Measurements from ENCODE around the gene ABCF1.
A peak's percentile ranks its signal among the peaks of the same experiment; 100 is the strongest.

ABCF1 gene

DNA sequence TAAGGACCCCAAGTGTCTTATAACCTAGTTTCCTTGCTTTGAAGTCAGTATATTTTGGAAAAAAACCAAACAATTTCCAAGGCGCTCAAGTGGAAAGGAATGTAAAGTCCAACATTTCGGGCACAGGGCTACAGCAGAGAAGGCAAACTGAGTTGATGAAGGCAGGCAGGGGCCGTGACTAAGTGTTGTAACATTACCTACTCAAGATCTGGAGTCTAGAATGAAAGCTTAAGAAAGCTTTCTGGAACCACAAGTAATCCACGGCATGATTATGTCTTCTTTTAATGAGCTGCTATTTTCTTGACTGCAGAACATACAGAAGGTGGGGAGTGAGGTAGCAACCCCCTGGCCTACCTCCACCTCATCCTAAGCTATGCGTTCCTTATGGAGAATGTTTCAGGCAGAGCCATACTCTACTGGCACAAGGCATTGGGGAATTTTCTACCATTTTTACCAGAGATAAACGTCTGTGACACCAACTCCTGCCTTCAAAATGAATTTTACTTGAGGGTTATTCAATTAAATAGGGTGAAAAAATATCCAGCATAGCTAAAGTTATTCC, 41.5 kb downstream of the ABCF1 start:
- H3K27ac ChIP-seq: peak overlapping the region; percentile 0 to 70
- DNase-seq (ENCODE audit: low spot score): no peak
- H3K4me3 ChIP-seq: no peak overlapping the region
- TF ChIP-seq, protein P1, sequence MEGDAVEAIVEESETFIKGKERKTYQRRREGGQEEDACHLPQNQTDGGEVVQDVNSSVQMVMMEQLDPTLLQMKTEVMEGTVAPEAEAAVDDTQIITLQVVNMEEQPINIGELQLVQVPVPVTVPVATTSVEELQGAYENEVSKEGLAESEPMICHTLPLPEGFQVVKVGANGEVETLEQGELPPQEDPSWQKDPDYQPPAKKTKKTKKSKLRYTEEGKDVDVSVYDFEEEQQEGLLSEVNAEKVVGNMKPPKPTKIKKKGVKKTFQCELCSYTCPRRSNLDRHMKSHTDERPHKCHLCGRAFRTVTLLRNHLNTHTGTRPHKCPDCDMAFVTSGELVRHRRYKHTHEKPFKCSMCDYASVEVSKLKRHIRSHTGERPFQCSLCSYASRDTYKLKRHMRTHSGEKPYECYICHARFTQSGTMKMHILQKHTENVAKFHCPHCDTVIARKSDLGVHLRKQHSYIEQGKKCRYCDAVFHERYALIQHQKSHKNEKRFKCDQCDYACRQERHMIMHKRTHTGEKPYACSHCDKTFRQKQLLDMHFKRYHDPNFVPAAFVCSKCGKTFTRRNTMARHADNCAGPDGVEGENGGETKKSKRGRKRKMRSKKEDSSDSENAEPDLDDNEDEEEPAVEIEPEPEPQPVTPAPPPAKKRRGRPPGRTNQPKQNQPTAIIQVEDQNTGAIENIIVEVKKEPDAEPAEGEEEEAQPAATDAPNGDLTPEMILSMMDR (IDR thresholded peaks at IDR 0.05): no peak

DNA sequence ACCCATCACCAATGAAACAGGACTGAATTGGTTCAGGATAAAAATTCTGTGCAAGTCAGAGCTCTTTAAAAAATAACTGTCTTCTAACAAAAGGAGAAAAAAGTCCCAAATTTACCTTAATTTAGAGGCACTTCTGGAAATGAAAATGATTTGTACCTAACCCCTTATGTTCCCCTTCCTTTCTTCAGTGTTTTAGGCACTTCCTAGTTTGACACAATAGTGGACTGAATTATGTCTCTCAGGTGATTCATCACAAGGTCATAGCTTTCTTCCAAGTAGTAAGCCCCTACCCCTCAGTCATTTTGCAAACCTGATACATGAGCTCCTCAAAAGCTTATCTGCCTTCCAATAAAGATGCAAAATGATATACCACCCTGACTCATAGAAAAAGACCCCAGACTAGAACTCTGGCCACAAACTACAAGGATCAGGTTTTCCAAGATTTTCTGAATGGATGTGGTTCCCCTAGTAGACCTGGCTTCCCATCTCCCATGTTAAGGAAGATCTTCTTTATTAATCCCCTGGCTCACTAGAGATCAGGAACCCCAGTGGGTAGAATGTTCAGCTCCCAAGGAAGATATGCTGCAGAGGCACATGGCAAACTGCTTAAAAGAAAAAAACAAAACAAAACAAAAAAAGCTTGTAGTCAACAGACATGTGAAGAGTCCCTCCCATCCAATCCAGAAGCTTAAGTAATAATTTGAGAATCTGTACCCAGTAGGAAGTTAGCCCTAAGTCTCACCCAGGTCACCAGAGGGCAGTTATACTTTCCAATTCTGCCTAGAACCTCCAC, 42.2 kb downstream of the ABCF1 start:
- Histone ChIP-seq H3K4me3 (peak overlapping the region; percentile 79), H3K27ac (peak overlapping the region; percentile 70 to 96)
- DNase-seq (ENCODE audit: low spot score): no peak
- TF ChIP-seq, protein P1 (IDR thresholded peaks at IDR 0.05): no peak

DNA sequence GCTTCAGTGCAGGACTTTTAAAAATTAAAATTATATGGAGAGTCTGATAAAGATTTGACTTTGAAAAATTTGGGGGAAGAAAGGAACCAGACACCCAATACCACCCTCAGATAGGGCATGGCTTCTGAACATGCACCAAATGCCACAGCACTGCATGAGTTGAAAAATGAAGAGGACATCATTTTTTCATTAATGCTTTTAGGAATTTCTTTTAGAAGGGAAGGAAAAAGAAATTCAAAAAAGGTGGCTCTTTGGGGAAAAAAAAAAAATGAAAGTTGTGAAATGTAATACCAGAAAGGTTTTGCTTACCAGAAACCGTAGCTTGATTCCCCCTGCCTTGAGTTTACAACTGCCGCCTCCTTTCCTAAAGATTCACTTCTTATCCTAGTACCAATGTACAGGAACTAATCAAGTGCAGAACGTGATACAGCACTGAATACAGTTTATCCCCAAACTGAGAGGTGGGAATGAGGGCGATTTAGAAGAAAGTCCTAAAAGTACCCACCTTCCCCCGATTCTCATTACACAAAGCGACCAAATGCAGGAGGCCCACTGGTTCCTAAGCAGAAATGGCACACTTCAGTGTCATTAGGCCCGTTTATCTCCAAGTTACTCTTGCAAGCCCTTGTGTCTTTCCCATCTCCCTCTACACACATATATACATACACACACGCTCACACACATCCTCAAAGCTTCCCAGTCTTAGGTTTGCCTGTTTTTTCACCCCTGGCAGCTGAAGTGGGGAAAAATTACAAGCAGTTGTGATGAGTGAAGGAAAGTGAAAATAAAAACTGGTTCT, 43.0 kb downstream of the ABCF1 start:
- peak overlapping the region; percentile 88 to 96 for H3K27ac ChIP-seq
- DNase-seq (ENCODE audit: low spot score): no peak
- H3K4me3 ChIP-seq: peak overlapping the region; percentile 79
- TF ChIP-seq, protein P1 (IDR thresholded peaks at IDR 0.05): no peak

DNA sequence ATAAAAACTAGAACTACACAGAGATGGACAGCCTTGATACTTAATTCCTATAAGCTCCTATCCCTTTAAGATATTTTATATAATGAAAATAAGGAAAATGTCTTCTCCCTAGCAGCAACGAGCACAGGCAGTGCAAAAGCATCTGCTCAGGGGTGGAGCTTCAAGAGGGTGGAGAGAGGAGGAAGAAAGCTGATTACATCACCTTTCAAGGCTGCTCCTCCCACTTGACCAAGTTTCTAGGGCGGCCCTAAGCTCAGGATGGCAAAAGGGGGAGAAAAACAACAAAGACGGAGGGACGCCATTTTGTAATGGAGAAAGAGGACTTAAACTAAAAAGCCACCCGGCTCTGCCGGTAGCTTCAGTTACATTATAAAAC, 43.6 kb downstream of the ABCF1 start:
- Histone ChIP-seq H3K4me3 (peak overlapping the region; percentile 79), H3K27ac (peak overlapping the region; percentile 88 to 96)
- peak; percentile 90 for DNase-seq (ENCODE audit: low spot score)
- TF ChIP-seq, protein P1 (IDR thresholded peaks at IDR 0.05): no peak

DNA sequence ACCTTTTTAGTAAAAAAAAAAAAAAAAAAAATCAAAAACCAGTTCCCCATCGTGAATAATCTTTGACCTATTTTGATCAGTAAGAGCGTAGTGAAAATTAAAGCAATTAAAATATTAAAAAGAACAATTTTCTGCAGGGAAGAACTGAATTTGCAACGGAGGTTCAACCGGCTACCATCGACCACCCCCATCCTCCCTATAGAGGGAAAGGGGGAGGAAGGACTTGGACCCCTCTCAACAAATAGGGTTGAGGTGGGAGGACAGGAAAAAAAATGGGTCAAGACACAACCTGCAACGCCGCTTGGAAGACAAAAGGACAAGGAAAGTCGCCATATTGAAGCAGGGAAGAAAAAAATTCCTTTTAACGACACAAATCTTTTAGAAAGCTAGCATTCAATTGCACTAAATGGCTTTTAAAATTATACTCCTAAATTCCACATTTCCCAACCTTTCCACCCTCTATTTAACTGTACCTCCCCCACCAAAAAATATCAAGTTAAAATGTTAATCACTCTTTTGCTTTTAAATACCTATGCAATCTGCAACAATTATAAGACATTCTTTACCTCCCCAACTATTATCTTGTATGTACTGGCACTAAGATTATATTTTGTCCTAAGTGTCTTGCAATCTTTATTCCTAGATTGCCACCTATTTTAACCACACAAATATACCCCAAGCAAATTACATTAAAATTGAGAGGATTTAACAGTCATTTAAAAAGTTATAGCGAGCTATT, 44.1 kb downstream of the ABCF1 start:
- TF ChIP-seq, protein P1 (IDR thresholded peaks at IDR 0.05): no peak
- peak overlapping the region; percentile 79 for H3K4me3 ChIP-seq
- peak overlapping the region; percentile 92 to 96 for H3K27ac ChIP-seq
- DNase-seq (ENCODE audit: low spot score): no peak

DNA sequence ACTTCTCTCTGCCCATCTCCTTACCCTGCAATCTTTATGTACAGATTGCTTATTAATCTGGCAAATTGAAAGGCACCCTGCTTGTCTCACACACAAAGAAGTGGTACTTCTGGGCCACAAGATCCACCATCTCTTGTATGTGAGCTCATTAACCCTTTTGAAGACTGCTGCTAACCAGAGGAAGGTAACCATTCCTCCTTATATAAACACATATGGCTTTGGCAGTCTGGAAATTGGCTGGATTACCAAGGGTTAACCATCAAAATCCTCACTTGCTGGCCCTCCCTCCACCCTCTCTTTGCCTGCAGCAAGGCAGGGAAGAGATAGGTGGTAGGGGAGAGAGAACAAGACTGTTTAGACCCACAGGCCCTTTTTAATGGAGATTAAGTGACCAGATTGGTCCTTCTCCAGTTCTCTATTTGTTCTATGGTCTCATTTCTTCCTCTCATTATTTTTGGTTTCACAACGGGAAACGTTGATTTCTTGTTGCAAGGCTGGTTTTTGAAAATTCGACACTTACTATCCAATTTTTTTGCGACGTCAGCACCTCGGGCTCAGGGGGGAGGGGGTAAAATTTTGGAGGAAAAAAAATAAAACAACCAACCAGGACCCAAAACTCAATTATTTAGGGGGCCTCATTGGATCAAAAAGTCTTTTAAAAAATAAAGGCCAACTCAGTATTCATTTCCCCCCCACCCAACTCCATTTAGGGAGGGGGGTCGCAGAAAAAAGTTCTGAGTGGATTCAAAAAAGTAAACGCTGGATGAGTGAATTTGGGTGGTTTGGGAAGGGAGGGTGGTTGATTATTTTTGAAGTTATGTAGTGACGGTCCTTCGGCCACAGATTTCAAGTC, 44.9 kb downstream of the ABCF1 start:
- DNase-seq (ENCODE audit: low spot score): no peak
- TF ChIP-seq, protein P1 (IDR thresholded peaks at IDR 0.05): no peak
- Histone ChIP-seq H3K27ac (peak overlapping the region; percentile 92 to 96), H3K4me3 (peak overlapping the region; percentile 79)

All from coronary artery (tissue), 2 donors.